HepG2 (cell line): ENCODE data around the gene IL22RA1. TPM values are rescaled to one million over a fixed set of nuclear protein-coding genes. Genes with fewer than 3 reads are reported as not detected.
A peak's percentile ranks its signal among the peaks of the same experiment; 100 is the strongest.

Experiments used
- ADNP ChIP-seq: sonication (generic); formaldehyde crosslinking; IDR thresholded peaks from 2 replicates; pipeline ENCODE4 v1.4.0; 2020; ENCODE audit warnings: missing genetic modification reagents
- AHR ChIP-seq: IDR thresholded peaks from 2 replicates; pipeline ENCODE4 v1.6.1; 2018; ENCODE audit warnings: missing genetic modification reagents, missing compliant biosample characterization
- BCLAF1 ChIP-seq: fragments of 450-650 bp; IDR thresholded peaks from 2 replicates; pipeline ENCODE4 v1.6.1; 2017; ENCODE audit warnings: mild to moderate bottlenecking
- CSRNP1 ChIP-seq: sonication (generic); formaldehyde crosslinking; IDR thresholded peaks from 2 replicates; pipeline ENCODE4 v1.8.1; 2023; ENCODE audit warnings: mild to moderate bottlenecking, missing genetic modification reagents
- EHMT2 ChIP-seq: fragments of 200-600 bp; sonication (generic); IDR thresholded peaks from 2 replicates; pipeline ENCODE4 v1.7.0; 2017; ENCODE audit warnings: antibody characterized with exemption, low read depth, low read length, borderline replicate concordance
- HNRNPK ChIP-seq: fragments of 200-400 bp; formaldehyde crosslinking; IDR thresholded peaks from 2 replicates; pipeline ENCODE4 v1.6.1; 2018; ENCODE audit warnings: low read length, low read depth, moderate library complexity, mild to moderate bottlenecking; ENCODE audit not compliant: poor library complexity, severe bottlenecking
- HNRNPLL ChIP-seq: fragments of 200-400 bp; formaldehyde crosslinking; IDR thresholded peaks from 2 replicates; pipeline ENCODE4 v1.6.1; 2017; ENCODE audit warnings: mild to moderate bottlenecking, low read depth, low read length; ENCODE audit not compliant: poor library complexity, severe bottlenecking
- NCOR1 ChIP-seq: fragments of 200-600 bp; sonication (generic); IDR thresholded peaks from 2 replicates; pipeline ENCODE4 v1.7.0; 2017; ENCODE audit warnings: antibody characterized with exemption, low read length, borderline replicate concordance
- RCOR2 ChIP-seq: IDR thresholded peaks from 2 replicates; pipeline ENCODE4 v1.6.1; 2016; ENCODE audit warnings: missing biosample characterization, missing genetic modification reagents
- REL ChIP-seq: sonication (generic); formaldehyde crosslinking; conservative IDR thresholded peaks from 2 replicates; pipeline ENCODE4 v1.8.0; 2022; ENCODE audit warnings: mild to moderate bottlenecking, missing genetic modification reagents, moderate library complexity
- SIN3B ChIP-seq: fragments of 150-350 bp; IDR thresholded peaks from 2 replicates; pipeline ENCODE4 v1.6.1; 2014; ENCODE audit warnings: low read length
- TCF12 ChIP-seq, 2 experiments: fragments of 450-650 bp in 1 of 2; sonication (generic) in 1 of 2; formaldehyde crosslinking in 1 of 2; IDR thresholded peaks; 2 replicates each; pipeline versions ENCODE4 v1.6.1 to v1.8.0; 2017 to 2022; ENCODE audit warnings: antibody characterized with exemption in 1 of 2, mild to moderate bottlenecking in 1 of 2, missing genetic modification reagents in 1 of 2, moderate library complexity in 1 of 2
- ZEB1 ChIP-seq: IDR thresholded peaks from 2 replicates; pipeline ENCODE4 v1.6.1; 2012; ENCODE audit warnings: mild to moderate bottlenecking, low read depth, inconsistent platforms; ENCODE audit not compliant: insufficient replicate concordance
- ZFP1 ChIP-seq: IDR thresholded peaks from 2 replicates; pipeline ENCODE4 v1.6.1; 2016
- ZFX ChIP-seq: sonication (generic); formaldehyde crosslinking; IDR thresholded peaks from 2 replicates; pipeline ENCODE4 v1.4.0; 2020; ENCODE audit warnings: mild to moderate bottlenecking, low read depth, missing genetic modification reagents, moderate library complexity
- ZNF230 ChIP-seq: sonication (generic); formaldehyde crosslinking; IDR thresholded peaks from 2 replicates; pipeline ENCODE4 v1.4.0; 2020; ENCODE audit warnings: mild to moderate bottlenecking, missing genetic modification reagents
- ZNF263 ChIP-seq: sonication (generic); formaldehyde crosslinking; IDR thresholded peaks from 2 replicates; pipeline ENCODE4 v1.4.0; 2020; ENCODE audit warnings: missing genetic modification reagents
- ZNF543 ChIP-seq: sonication (generic); formaldehyde crosslinking; IDR thresholded peaks from 2 replicates; pipeline ENCODE4 v1.4.0; 2020; ENCODE audit warnings: mild to moderate bottlenecking, missing genetic modification reagents
- ZNF674 ChIP-seq: sonication (generic); formaldehyde crosslinking; IDR thresholded peaks from 2 replicates; pipeline ENCODE4 v1.5.0; 2020; ENCODE audit warnings: low read depth, mild to moderate bottlenecking, missing genetic modification reagents
- ZNF790 ChIP-seq: sonication (generic); formaldehyde crosslinking; IDR thresholded peaks from 2 replicates; pipeline ENCODE4 v1.8.0; 2022; ENCODE audit warnings: missing genetic modification reagents, mild to moderate bottlenecking, borderline replicate concordance
- ZNF792 ChIP-seq: IDR thresholded peaks from 2 replicates; pipeline ENCODE4 v1.6.1; 2016
- polyA plus RNA-seq, 8 experiments: library from polyadenylated mRNA; depleted of rRNA in 3 of 8; stranded (reverse) in 7 of 8; unstranded in 1 of 8; fragments of >200 nt; fragmentation: Illumina TruSeq in 4 of 8; extraction: Trizol in 4 of 8; gene quantifications; 2 replicates each; pipeline versions ENCODE4 v1.2.1 to v1.2.3, GENCODE V29; 2011 to 2016; ENCODE audit warnings: low read depth in 4 of 8, missing spikeins in 1 of 8, mixed read lengths in 1 of 8; ENCODE audit not compliant: insufficient read depth in 1 of 8
- total RNA-seq, 5 experiments: library from RNA; depleted of rRNA; stranded (reverse); fragments of >200 nt; fragmentation: Illumina TruSeq; extraction: Trizol; gene quantifications; 2 replicates each; pipeline ENCODE4 v1.2.3, GENCODE V29; 2016; ENCODE audit warnings: low read depth in 1 of 5

Gene IL22RA1
- total and polyA plus RNA-seq, 2 of the 13 experiments (the other 11 are each of a cell fraction or from before 2014, with no cell fraction given), result 4.4 to 10.2 TPM

- TF ChIP-seq BCLAF1, result no peak
- TF ChIP-seq ZNF792 (CRISPR knock-in tag), result no peak
- no peak for TF ChIP-seq TCF12 (IDR thresholded peaks at IDR 0.05)
- TF ChIP-seq TCF12 (CRISPR knock-in tag; IDR thresholded peaks at IDR 0.05), result peak; percentile 64; the same call in 1 of the 2 replicates
- TF ChIP-seq REL, result no peak
- TF ChIP-seq EHMT2, result no peak
- no peak for TF ChIP-seq RCOR2 (CRISPR knock-in tag)
- TF ChIP-seq ZEB1, result peak; percentile 96
- no peak for TF ChIP-seq ZFX (CRISPR knock-in tag)
- TF ChIP-seq ZNF543 (CRISPR knock-in tag), result no peak
- no peak for TF ChIP-seq CSRNP1 (CRISPR knock-in tag)
- peak; percentile 22; the same call in 1 of the 2 replicates for TF ChIP-seq NCOR1
- no peak for TF ChIP-seq SIN3B
- no peak for TF ChIP-seq HNRNPLL
- TF ChIP-seq ZNF790, result no peak
- no peak for TF ChIP-seq ADNP (CRISPR knock-in tag)
- no peak for TF ChIP-seq HNRNPK
- no peak for TF ChIP-seq ZNF230 (CRISPR knock-in tag)
- TF ChIP-seq AHR (CRISPR knock-in tag), result no peak
- no peak for TF ChIP-seq ZFP1
- TF ChIP-seq ZNF263 (CRISPR knock-in tag), result 0 out of 2 replicates have a peak, but pooled peaks have one; percentile 13
- TF ChIP-seq ZNF674, result no peak
Observed at GRCh38 chr1:24118410-24119242, 24.3 kb downstream of the IL22RA1 start (continued).
